ENCODE data around the gene DAND5. TPM values are rescaled to one million over a fixed set of nuclear protein-coding genes. Genes with fewer than 3 reads are reported as not detected.
A peak's percentile ranks its signal among the peaks of the same experiment; 100 is the strongest.

DAND5 gene
- total RNA-seq, 1 donor from 2014 or later = not detected

- intact Hi-C loops (cut with DNase I) = loop anchor here (5.0 kb wide), 1 partner anchor 39 kb away; no protein-coding TSS in a partner anchor
- Histone ChIP-seq H3K4me1 (peaks cover 18 to 62% of the 10 kb centered on the region in 2 donors), H3K9me3 (no peaks in the 10 kb centered on the region), H3K36me3 (no peaks in the 10 kb centered on the region), H3K4me3 (peak overlapping the region; percentile 57 to 67), H3K27ac (peak overlapping the region; percentile 95 to 97), H3K27me3 (no peaks in the 10 kb centered on the region)
- TF ChIP-seq CTCF (IDR thresholded peaks at IDR 0.05) = no peak
- peak in 1 of 2 donors; percentile 93 for DNase-seq (ENCODE audit: low spot score in 2 of 2)
Observed at GRCh38 chr19:13022859-13023636, 53.7 kb downstream of the DAND5 start.

- Histone ChIP-seq H3K27ac (peak overlapping the region; percentile 95 to 97), H3K4me3 (peak overlapping the region; percentile 57 to 67), H3K9me3 (no peaks in the 10 kb centered on the region), H3K36me3 (no peaks in the 10 kb centered on the region), H3K4me1 (peaks cover 18 to 65% of the 10 kb centered on the region in 2 donors), H3K27me3 (no peaks in the 10 kb centered on the region)
- intact Hi-C loops (cut with DNase I) = loop anchor here (5.0 kb wide), 1 partner anchor 39 kb away; no protein-coding TSS in a partner anchor
- DNase-seq (ENCODE audit: low spot score in 2 of 2) = no peak
- TF ChIP-seq CTCF (IDR thresholded peaks at IDR 0.05) = no peak
Observed at GRCh38 chr19:13023656-13024055, 54.3 kb downstream of the DAND5 start.

Other genes with a start within 250 kb of the DAND5 start
- gene TNPO2, start 245.6 kb upstream of the DAND5 start, total RNA-seq = 82.6 TPM
- gene TRIR, start 234.9 kb upstream of the DAND5 start, total RNA-seq = 338 TPM
- gene GET3, start 232.1 kb upstream of the DAND5 start, total RNA-seq = 43.6 TPM
- not detected for gene BEST2, start 217.8 kb upstream of the DAND5 start, total RNA-seq
- gene HOOK2, start 194.0 kb upstream of the DAND5 start, total RNA-seq = 58.5 TPM
- 3,581 TPM for gene JUNB, start 178.1 kb upstream of the DAND5 start, total RNA-seq
- 259 TPM for gene PRDX2, start 167.8 kb upstream of the DAND5 start, total RNA-seq
- gene THSD8, start 167.5 kb upstream of the DAND5 start, total RNA-seq = not detected
- gene RNASEH2A, start 163.0 kb upstream of the DAND5 start, total RNA-seq = 3.4 TPM
- not detected for gene RTBDN, start 135.0 kb upstream of the DAND5 start, total RNA-seq
- 2.0 TPM for gene MAST1, start 131.1 kb upstream of the DAND5 start, total RNA-seq
- 76.8 TPM for gene DNASE2, start 88.1 kb upstream of the DAND5 start, total RNA-seq
- gene KLF1, start 82.4 kb upstream of the DAND5 start, total RNA-seq = not detected
- gene GCDH, start 78.4 kb upstream of the DAND5 start, total RNA-seq = 20.6 TPM
- not detected for gene SYCE2, start 50.3 kb upstream of the DAND5 start, total RNA-seq
- 21.3 TPM for gene FARSA, start 35.9 kb upstream of the DAND5 start, total RNA-seq
- 297 TPM for gene CALR, start 31.0 kb upstream of the DAND5 start, total RNA-seq
- gene RAD23A, start 23.7 kb upstream of the DAND5 start, total RNA-seq = 146 TPM
- 42.7 TPM for gene GADD45GIP1, start 12.4 kb upstream of the DAND5 start, total RNA-seq
- gene NFIX, start 25.9 kb downstream of the DAND5 start, total RNA-seq = 76.5 TPM
- gene LYL1, start 133.3 kb downstream of the DAND5 start, total RNA-seq = 46.7 TPM
- 17.3 TPM for gene TRMT1, start 147.2 kb downstream of the DAND5 start, total RNA-seq
- 35.5 TPM for gene NACC1, start 148.7 kb downstream of the DAND5 start, total RNA-seq
- gene STX10, start 180.8 kb downstream of the DAND5 start, total RNA-seq = 31.6 TPM
- 907 TPM for gene IER2, start 180.8 kb downstream of the DAND5 start, total RNA-seq